ENCODE data around the gene KAT8. TPM values are rescaled to one million over a fixed set of nuclear protein-coding genes. Genes with fewer than 3 reads are reported as not detected.

Gene KAT8
- total and polyA plus RNA-seq, 2 of the 13 experiments (the other 11 are each of a cell fraction or from before 2014, with no cell fraction given) = 79.0 to 84.2 TPM

DNA sequence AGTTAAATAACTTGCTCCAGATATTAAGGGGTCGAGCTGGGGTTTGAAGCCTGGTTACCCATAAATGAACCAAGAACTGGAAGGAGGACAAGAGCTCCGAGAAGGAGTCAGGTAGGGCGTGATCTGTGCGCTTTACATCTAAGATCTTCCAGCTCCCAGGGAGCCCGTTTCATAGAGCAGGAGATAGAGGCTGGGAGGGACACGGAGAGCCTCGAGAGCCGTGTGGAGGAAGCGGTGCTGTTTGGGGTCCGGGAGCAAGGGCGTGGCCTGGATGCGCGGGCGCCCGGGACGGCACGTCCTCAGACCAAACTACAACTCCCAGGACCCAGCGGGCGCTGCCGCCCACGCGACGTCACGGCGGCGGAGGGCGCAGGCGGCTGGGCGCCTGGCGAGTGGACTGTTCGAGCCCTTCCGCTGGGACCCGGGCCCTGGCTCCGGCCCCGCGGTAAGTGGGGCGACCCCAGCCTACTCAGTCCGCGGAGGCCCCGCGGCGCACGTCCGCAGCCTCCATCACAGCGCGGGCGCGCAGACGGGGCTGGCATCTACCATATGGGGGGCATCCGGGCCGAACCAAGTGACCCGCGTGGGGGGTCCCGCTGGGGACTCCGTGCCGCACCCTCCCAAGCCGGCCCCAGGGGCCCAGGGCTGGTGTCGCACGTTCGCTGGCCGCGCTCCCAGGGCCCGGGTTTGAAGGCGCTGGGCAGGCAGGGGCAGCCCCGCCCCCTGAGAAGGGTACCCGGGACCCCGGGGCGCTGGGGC, 9.2 kb upstream of the KAT8 start, which contains the start of gene BCKDK (continued):
- TF ChIP-seq, protein P1, sequence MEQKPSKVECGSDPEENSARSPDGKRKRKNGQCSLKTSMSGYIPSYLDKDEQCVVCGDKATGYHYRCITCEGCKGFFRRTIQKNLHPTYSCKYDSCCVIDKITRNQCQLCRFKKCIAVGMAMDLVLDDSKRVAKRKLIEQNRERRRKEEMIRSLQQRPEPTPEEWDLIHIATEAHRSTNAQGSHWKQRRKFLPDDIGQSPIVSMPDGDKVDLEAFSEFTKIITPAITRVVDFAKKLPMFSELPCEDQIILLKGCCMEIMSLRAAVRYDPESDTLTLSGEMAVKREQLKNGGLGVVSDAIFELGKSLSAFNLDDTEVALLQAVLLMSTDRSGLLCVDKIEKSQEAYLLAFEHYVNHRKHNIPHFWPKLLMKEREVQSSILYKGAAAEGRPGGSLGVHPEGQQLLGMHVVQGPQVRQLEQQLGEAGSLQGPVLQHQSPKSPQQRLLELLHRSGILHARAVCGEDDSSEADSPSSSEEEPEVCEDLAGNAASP (CRISPR knock-in tag; IDR thresholded peaks at IDR 0.05; ENCODE audit: borderline replicate concordance) = peak; percentile 75
- TF ChIP-seq RCOR2 (CRISPR knock-in tag; IDR thresholded peaks at IDR 0.05) (no peak), ZNF678 (CRISPR knock-in tag; IDR thresholded peaks at IDR 0.05) (no peak), MTF2 (CRISPR knock-in tag; IDR thresholded peaks at IDR 0.05; ENCODE audit: borderline replicate concordance) (no peak; the same call in 1 of the 2 replicates), ARHGAP35 (CRISPR knock-in tag; IDR thresholded peaks at IDR 0.05; ENCODE audit: borderline replicate concordance) (peak; percentile 95), KDM5A (IDR thresholded peaks at IDR 0.05; ENCODE audit: borderline replicate concordance, low read length) (peak; percentile 50; the same call in 1 of the 2 replicates), ZNF747 (CRISPR knock-in tag; IDR thresholded peaks at IDR 0.05; ENCODE audit: borderline replicate concordance) (peak; percentile 72; the same call in 1 of the 2 replicates), KMT2B (CRISPR knock-in tag; IDR thresholded peaks at IDR 0.05) (peak; percentile 52; the same call in 1 of the 2 replicates), FOXC1 (CRISPR knock-in tag; IDR thresholded peaks at IDR 0.05; ENCODE audit: borderline replicate concordance) (peak; percentile 86; the same call in 1 of the 2 replicates), KDM6A (CRISPR knock-in tag; IDR thresholded peaks at IDR 0.05; ENCODE audit: low read depth) (no peak), ZNF160 (CRISPR knock-in tag; IDR thresholded peaks at IDR 0.05) (no peak), ZNF777 (CRISPR knock-in tag; IDR thresholded peaks at IDR 0.05) (no peak; the same call in 1 of the 2 replicates), RBM39 (IDR thresholded peaks at IDR 0.05; ENCODE audit: low read depth, low read length, poor library complexity, severe bottlenecking) (no peak), ZBTB42 (CRISPR knock-in tag; IDR thresholded peaks at IDR 0.05) (0 out of 2 replicates have a peak, but pooled peaks have one; percentile 8), HNF4G (IDR thresholded peaks at IDR 0.05; ENCODE audit: borderline replicate concordance, low read depth, low read length) (no peak), HNF4G (CRISPR knock-in tag; IDR thresholded peaks at IDR 0.05; ENCODE audit: borderline replicate concordance, low read depth) (no peak), SRY (CRISPR knock-in tag; IDR thresholded peaks at IDR 0.05) (peak; percentile 73), ZNF670 (CRISPR knock-in tag; IDR thresholded peaks at IDR 0.05; ENCODE audit: borderline replicate concordance) (no peak; the same call in none of the 2 replicates), TBX2 (CRISPR knock-in tag; IDR thresholded peaks at IDR 0.05; ENCODE audit: borderline replicate concordance) (peak; percentile 77; the same call in 1 of the 2 replicates), ZNF136 (CRISPR knock-in tag; IDR thresholded peaks at IDR 0.05; ENCODE audit: low read depth) (no peak), ESRRA (CRISPR knock-in tag; IDR thresholded peaks at IDR 0.05; ENCODE audit: low read depth) (no peak)
- TF ChIP-seq, protein P2, sequence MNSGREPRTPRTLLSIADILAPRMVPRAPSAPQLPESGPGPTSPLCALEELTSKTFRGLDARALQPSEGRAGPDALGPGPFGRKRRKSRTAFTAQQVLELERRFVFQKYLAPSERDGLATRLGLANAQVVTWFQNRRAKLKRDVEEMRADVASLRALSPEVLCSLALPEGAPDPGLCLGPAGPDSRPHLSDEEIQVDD (CRISPR knock-in tag; IDR thresholded peaks at IDR 0.05; ENCODE audit: borderline replicate concordance) = no peak
- TF ChIP-seq, protein P3, sequence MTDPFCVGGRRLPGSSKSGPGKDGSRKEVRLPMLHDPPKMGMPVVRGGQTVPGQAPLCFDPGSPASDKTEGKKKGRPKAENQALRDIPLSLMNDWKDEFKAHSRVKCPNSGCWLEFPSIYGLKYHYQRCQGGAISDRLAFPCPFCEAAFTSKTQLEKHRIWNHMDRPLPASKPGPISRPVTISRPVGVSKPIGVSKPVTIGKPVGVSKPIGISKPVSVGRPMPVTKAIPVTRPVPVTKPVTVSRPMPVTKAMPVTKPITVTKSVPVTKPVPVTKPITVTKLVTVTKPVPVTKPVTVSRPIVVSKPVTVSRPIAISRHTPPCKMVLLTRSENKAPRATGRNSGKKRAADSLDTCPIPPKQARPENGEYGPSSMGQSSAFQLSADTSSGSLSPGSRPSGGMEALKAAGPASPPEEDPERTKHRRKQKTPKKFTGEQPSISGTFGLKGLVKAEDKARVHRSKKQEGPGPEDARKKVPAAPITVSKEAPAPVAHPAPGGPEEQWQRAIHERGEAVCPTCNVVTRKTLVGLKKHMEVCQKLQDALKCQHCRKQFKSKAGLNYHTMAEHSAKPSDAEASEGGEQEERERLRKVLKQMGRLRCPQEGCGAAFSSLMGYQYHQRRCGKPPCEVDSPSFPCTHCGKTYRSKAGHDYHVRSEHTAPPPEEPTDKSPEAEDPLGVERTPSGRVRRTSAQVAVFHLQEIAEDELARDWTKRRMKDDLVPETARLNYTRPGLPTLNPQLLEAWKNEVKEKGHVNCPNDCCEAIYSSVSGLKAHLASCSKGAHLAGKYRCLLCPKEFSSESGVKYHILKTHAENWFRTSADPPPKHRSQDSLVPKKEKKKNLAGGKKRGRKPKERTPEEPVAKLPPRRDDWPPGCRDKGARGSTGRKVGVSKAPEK (CRISPR knock-in tag; IDR thresholded peaks at IDR 0.05; ENCODE audit: borderline replicate concordance) = no peak
- TF ChIP-seq, protein P4, sequence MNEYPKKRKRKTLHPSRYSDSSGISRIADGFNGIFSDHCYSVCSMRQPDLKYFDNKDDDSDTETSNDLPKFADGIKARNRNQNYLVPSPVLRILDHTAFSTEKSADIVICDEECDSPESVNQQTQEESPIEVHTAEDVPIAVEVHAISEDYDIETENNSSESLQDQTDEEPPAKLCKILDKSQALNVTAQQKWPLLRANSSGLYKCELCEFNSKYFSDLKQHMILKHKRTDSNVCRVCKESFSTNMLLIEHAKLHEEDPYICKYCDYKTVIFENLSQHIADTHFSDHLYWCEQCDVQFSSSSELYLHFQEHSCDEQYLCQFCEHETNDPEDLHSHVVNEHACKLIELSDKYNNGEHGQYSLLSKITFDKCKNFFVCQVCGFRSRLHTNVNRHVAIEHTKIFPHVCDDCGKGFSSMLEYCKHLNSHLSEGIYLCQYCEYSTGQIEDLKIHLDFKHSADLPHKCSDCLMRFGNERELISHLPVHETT (CRISPR knock-in tag; conservative IDR thresholded peaks at IDR 0.05) = no peak; the same call in 1 of the 2 replicates

Measured in HepG2 (cell line).